Measurements from ENCODE around the gene SMYD5.

Gene SMYD5

DNA sequence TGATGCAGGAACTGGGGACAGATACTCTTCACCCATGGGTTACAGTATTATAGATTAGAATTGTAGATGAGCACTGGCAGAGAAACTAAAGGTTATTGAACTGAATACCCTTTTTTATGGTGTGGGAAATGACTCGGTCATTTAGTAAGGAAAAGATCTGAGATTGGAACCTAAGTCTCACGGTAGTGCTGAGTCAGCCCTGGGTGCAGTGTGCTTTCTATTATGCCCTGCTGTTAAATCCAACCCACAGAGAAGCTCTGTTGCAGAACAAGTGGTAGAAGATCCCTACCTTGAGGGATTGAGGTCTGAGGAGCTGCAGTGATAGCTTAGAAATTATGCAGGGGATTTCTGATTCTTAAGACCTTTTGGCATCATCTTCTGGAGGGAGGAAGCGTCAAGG, 32.8 kb downstream of the SMYD5 start:
- Histone ChIP-seq H3K4me2 (ENCODE audit: low read length) (no peak overlapping the region), H3K4me1 (ENCODE audit: control insufficient read depth, insufficient read depth, low read length) (no peaks in the 10 kb centered on the region), H3K27me3 (ENCODE audit: control insufficient read depth, insufficient read depth, low read length) (no peaks in the 10 kb centered on the region), H3K9ac (ENCODE audit: low read depth, low read length) (no peak overlapping the region), H3K36me3 (ENCODE audit: insufficient read depth, low read length) (peaks cover 91% of the 10 kb centered on the region), H3K4me3 (ENCODE audit: low read length) (no peak overlapping the region), H3K9me3 (replicated peaks; ENCODE audit: low read length) (no peaks in the 10 kb centered on the region)

DNA sequence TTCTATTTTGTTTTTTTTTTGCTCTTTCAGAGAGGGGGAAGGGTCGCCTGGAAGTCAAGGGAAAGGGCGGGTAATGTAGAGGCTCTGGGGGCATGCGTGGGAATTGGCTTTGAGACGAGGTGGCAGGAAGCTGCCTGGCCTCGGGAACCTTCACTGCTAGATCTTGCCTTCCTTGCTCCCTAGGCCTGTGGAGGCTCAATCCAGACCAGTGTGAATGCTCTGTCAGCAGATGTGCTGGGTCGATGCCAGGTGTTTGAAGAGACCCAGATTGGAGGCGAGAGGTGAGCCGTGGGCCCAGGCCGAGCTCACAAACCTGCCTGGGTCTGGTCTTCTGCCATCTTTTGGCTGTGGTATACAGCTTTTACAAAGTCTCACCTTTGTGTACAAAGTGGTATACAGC, 35.6 kb downstream of the SMYD5 start:
- Histone ChIP-seq H3K36me3 (ENCODE audit: insufficient read depth, low read length) (peaks cover 94% of the 10 kb centered on the region), H3K27me3 (ENCODE audit: control insufficient read depth, insufficient read depth, low read length) (no peaks in the 10 kb centered on the region), H3K9me3 (replicated peaks; ENCODE audit: low read length) (no peaks in the 10 kb centered on the region), H3K9ac (ENCODE audit: low read depth, low read length) (no peak overlapping the region), H3K4me1 (ENCODE audit: control insufficient read depth, insufficient read depth, low read length) (no peaks in the 10 kb centered on the region), H3K4me2 (ENCODE audit: low read length) (no peak overlapping the region), H3K4me3 (ENCODE audit: low read length) (no peak overlapping the region)

DNA sequence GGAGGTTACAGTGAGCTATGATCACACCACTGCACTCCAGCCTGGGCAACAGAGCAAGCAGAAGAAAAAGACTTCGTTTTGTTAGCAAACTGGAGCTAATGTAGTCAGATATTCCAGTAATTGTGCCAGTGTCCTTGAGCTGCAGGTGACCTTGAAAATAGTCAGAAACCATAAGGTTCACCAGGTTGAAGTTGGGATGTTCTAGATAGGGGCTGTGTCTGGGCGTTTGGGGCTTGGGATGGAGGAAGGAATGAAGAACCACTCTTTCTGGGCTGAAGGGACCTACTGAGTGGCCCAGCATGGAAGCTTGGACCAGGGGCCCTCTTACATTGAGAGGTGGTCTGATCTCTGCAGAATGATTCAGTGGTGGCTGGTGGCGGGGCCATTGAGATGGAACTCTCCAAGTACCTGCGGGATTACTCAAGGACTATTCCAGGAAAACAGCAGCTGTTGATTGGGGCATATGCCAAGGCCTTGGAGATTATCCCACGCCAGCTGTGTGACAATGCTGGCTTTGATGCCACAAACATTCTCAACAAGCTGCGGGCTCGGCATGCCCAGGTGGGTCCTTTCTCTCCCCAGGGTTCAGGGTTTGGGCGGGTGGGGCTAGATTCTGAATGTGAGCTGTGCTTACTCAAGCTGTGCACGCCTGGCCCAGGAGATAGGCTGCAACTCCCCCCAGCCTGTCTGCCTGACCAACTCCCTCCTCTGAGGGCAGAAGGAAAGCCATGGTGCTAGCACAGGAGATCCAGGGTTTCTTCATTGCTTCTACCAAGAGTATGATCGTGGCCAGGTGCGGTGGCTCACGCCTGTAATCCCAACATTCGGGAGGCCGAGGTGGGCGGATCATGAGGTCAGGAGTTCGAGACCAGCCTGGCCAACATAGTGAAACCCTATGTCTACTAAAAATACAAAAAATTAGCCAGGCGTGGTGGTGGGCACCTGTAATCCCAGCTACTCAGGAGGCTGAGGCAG, 37.1 kb downstream of the SMYD5 start:
- Histone ChIP-seq H3K9me3 (replicated peaks; ENCODE audit: low read length) (no peaks in the 10 kb centered on the region), H3K4me2 (ENCODE audit: low read length) (no peak overlapping the region), H3K27me3 (ENCODE audit: control insufficient read depth, insufficient read depth, low read length) (no peaks in the 10 kb centered on the region), H3K4me3 (ENCODE audit: low read length) (no peak overlapping the region), H3K9ac (ENCODE audit: low read depth, low read length) (no peak overlapping the region), H3K36me3 (ENCODE audit: insufficient read depth, low read length) (peaks cover 83% of the 10 kb centered on the region), H3K4me1 (ENCODE audit: control insufficient read depth, insufficient read depth, low read length) (no peaks in the 10 kb centered on the region)

DNA sequence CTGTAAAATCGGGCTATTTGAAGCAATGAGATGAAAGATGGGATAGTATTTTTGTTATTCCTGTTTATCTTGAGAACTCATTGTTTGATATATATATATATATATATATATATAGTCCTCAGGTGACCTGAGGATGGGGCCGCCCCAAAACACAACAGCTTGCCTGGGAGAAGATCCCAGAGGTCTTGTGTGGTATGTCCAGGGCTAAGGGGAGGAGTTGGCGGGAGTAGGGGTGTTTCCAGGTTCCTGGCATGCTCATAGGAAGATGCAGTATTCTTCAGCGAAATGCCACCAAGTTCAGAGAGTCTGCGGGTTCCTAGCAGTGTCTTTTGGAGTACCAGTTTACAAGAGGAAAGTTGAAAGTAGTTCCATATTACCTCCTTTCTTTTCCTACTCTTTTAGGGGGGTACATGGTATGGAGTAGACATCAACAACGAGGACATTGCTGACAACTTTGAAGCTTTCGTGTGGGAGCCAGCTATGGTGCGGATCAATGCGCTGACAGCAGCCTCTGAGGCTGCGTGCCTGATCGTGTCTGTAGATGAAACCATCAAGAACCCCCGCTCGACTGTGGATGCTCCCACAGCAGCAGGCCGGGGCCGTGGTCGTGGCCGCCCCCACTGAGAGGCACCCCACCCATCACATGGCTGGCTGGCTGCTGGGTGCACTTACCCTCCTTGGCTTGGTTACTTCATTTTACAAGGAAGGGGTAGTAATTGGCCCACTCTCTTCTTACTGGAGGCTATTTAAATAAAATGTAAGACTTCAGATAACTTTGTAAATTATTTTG, 38.4 kb downstream of the SMYD5 start:
- Histone ChIP-seq H3K4me1 (ENCODE audit: control insufficient read depth, insufficient read depth, low read length) (no peaks in the 10 kb centered on the region), H3K36me3 (ENCODE audit: insufficient read depth, low read length) (peaks cover 71% of the 10 kb centered on the region), H3K4me3 (ENCODE audit: low read length) (no peak overlapping the region), H3K9ac (ENCODE audit: low read depth, low read length) (no peak overlapping the region), H3K9me3 (replicated peaks; ENCODE audit: low read length) (no peaks in the 10 kb centered on the region), H3K27me3 (ENCODE audit: control insufficient read depth, insufficient read depth, low read length) (no peaks in the 10 kb centered on the region), H3K4me2 (ENCODE audit: low read length) (no peak overlapping the region)

DNA sequence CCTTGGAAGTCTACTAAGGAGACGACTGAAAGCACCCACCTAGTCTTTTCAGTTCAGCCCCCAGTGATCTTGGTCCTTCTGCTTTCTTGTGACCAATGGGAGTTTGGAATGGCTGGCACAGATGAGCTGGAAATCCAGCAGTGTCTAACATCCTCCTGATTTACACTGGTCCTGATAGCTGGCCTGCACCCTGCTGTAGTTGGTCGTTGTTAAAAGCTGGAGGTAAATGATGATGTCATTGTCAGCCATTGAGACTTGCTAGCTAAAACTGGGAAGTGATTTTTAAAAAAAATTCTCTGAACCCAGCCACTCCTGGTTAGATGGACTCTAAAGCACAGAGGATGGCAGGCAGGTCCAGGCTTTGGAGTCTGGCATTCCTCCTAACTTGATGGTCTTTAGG, 39.4 kb downstream of the SMYD5 start:
- H3K4me1 ChIP-seq (ENCODE audit: control insufficient read depth, insufficient read depth, low read length): no peaks in the 10 kb centered on the region
- H3K9ac ChIP-seq (ENCODE audit: low read depth, low read length): no peak overlapping the region
- H3K4me2 ChIP-seq (ENCODE audit: low read length): no peak overlapping the region
- H3K4me3 ChIP-seq (ENCODE audit: low read length): no peak overlapping the region
- no peaks in the 10 kb centered on the region for H3K9me3 ChIP-seq (replicated peaks; ENCODE audit: low read length)
- no peaks in the 10 kb centered on the region for H3K27me3 ChIP-seq (ENCODE audit: control insufficient read depth, insufficient read depth, low read length)
- H3K36me3 ChIP-seq (ENCODE audit: insufficient read depth, low read length): peaks cover 62% of the 10 kb centered on the region

DNA sequence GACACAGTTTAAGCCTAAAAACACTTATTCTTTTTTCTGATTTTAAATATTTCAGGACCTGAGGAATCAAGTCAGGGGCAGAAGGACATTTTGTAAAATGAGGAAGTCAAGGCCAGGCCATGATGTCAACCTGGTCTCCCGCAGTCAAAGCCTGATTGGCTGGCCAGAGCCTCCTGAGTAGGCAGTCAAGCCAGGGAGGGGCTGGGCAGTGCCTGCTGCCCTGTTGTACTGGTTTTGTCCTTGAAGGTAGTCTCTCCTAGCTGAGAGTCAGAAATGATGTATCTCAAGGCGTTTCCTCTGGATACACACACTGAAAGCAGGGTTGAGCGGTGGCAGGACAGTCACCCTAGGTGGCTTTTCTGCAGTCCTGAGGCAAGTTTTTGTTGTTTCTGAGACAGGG, 39.9 kb downstream of the SMYD5 start:
- Histone ChIP-seq H3K4me2 (ENCODE audit: low read length) (no peak overlapping the region), H3K27me3 (ENCODE audit: control insufficient read depth, insufficient read depth, low read length) (no peaks in the 10 kb centered on the region)

DNA sequence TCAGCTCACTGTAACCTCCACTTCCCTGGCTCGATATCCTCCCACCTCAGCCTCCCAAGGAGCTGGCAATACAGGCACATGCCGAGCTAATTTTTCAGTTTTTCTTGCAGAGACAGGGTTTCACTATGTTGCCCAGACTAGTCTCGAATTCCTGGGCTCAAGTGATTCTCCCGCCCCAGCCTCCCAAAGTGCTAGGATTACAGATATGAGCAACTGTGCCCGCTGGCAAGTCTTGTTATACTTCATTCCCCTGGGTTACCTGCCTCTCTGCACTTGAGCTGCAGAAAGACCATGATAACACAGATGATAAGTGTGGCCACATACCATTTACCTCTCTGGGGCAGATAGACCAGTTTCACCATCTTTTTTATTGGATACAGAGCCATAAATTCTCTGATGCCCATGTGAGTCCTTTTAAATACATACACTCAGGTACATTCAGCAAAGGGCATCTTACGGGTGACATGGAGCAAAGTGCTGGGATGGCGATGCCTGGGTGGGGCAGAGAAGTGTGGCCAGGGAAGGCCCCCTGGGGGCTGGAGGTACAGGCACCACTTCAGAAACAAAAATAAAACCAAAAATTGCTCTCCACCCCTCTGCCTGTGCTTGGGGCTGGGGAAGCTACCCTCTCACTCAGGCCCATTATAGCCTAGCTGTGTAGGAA, 40.4 kb downstream of the SMYD5 start:
- Histone ChIP-seq H3K4me2 (ENCODE audit: low read length) (no peak overlapping the region), H3K4me1 (ENCODE audit: control insufficient read depth, insufficient read depth, low read length) (no peaks in the 10 kb centered on the region), H3K4me3 (ENCODE audit: low read length) (no peak overlapping the region), H3K9ac (ENCODE audit: low read depth, low read length) (no peak overlapping the region), H3K36me3 (ENCODE audit: insufficient read depth, low read length) (peaks cover 51% of the 10 kb centered on the region), H3K27me3 (ENCODE audit: control insufficient read depth, insufficient read depth, low read length) (no peaks in the 10 kb centered on the region), H3K9me3 (replicated peaks; ENCODE audit: low read length) (no peaks in the 10 kb centered on the region)

More for the DNA sequence above, 39.9 kb downstream of the SMYD5 start:
- no peaks in the 10 kb centered on the region for H3K4me1 ChIP-seq (ENCODE audit: control insufficient read depth, insufficient read depth, low read length)
- no peak overlapping the region for H3K9ac ChIP-seq (ENCODE audit: low read depth, low read length)
- no peak overlapping the region for H3K4me3 ChIP-seq (ENCODE audit: low read length)
- H3K36me3 ChIP-seq (ENCODE audit: insufficient read depth, low read length): peaks cover 57% of the 10 kb centered on the region
- no peaks in the 10 kb centered on the region for H3K9me3 ChIP-seq (replicated peaks; ENCODE audit: low read length)

DNA sequence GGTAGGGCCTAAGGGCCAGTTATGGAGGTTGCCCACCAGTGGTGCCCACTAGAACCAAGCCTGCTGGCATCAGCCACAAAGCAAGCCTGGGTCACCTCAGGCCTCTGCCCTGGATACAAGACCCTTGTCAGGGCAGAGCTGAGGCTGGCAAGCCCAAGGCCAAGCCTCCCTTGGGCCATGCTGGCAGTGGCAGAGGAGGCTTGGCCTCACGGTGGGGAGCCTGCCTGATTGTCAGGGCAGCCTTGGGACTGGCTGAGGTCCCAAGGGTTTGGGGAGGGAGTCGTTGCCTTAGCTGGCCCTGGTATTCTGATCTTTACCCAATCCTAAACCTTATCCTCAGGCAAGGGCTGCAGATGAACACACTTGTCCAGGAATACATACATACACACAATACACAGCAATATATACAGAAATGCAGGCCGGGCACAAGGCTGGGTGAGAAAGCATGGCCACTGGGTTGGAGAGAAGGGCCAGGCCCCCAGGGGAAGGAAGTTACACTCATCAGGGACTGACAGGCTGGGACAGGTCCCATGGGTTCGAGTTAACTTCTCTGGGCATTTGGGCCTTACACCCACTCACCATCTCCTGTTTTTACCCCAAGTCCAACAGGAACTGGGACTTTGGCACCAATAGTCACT, 41.1 kb downstream of the SMYD5 start:
- no peaks in the 10 kb centered on the region for H3K27me3 ChIP-seq (ENCODE audit: control insufficient read depth, insufficient read depth, low read length)
- H3K36me3 ChIP-seq (ENCODE audit: insufficient read depth, low read length): peaks cover 44% of the 10 kb centered on the region
- H3K9ac ChIP-seq (ENCODE audit: low read depth, low read length): no peak overlapping the region
- H3K4me3 ChIP-seq (ENCODE audit: low read length): no peak overlapping the region
- no peaks in the 10 kb centered on the region for H3K4me1 ChIP-seq (ENCODE audit: control insufficient read depth, insufficient read depth, low read length)
- H3K4me2 ChIP-seq (ENCODE audit: low read length): no peak overlapping the region
- no peaks in the 10 kb centered on the region for H3K9me3 ChIP-seq (replicated peaks; ENCODE audit: low read length)

DNA sequence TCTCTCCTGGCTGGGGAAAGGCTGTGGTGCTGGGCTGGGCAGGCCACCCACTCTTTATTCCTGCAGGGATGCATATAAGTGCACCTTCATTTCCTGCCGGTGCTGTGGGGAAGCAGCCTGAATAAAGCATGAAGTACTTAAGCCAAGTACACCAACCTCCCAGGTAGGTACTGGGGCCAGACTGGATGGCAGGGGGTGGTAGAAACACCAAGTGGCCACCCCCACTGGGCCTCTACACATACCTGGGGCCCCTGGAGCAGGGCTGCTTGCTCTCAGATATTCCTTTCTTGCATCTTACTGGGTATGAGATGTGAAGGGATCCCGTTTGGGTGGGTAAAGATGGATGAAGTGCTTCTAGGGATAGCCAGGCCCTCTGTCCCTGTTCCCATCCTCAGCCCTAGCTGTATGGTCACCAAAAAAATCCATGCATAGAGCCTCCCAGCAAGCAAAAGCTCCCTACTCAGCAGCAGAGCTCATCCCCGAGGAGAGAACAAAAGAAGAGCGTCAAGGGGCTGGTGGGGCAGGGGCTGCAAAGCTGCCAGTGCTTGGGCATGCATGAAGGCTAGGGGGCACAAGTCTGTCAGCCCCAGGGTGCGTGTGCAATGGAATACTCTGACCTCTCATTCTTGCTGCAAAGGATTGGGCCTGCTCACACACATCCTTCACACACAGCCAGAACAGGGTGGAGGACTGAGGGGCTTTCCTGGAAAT, 42.0 kb downstream of the SMYD5 start:
- peaks cover 35% of the 10 kb centered on the region for H3K36me3 ChIP-seq (ENCODE audit: insufficient read depth, low read length)
- H3K9ac ChIP-seq (ENCODE audit: low read depth, low read length): no peak overlapping the region
- H3K9me3 ChIP-seq (replicated peaks; ENCODE audit: low read length): no peaks in the 10 kb centered on the region
- H3K4me2 ChIP-seq (ENCODE audit: low read length): no peak overlapping the region
- no peak overlapping the region for H3K4me3 ChIP-seq (ENCODE audit: low read length)
- H3K27me3 ChIP-seq (ENCODE audit: control insufficient read depth, insufficient read depth, low read length): no peaks in the 10 kb centered on the region
- H3K4me1 ChIP-seq (ENCODE audit: control insufficient read depth, insufficient read depth, low read length): no peaks in the 10 kb centered on the region

DNA sequence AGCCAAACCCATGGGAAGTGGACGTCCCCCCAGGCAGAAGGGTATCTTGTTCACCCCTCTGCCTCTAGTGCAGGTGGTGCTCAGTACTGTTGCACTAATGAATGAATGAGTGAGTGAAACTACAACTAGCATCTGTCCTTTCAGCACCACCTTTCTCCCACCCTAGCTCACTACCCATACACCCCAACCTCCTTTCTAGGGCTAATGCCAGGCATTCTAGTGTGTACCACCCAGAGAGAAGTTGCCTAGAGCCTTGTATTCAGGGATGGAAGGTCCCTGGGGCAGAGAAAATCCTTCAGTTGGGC, 42.5 kb downstream of the SMYD5 start:
- Histone ChIP-seq H3K9me3 (replicated peaks; ENCODE audit: low read length) (no peaks in the 10 kb centered on the region), H3K4me2 (ENCODE audit: low read length) (no peak overlapping the region), H3K4me3 (ENCODE audit: low read length) (no peak overlapping the region), H3K4me1 (ENCODE audit: control insufficient read depth, insufficient read depth, low read length) (no peaks in the 10 kb centered on the region), H3K36me3 (ENCODE audit: insufficient read depth, low read length) (peaks cover 32% of the 10 kb centered on the region), H3K9ac (ENCODE audit: low read depth, low read length) (no peak overlapping the region), H3K27me3 (ENCODE audit: control insufficient read depth, insufficient read depth, low read length) (no peaks in the 10 kb centered on the region)

DNA sequence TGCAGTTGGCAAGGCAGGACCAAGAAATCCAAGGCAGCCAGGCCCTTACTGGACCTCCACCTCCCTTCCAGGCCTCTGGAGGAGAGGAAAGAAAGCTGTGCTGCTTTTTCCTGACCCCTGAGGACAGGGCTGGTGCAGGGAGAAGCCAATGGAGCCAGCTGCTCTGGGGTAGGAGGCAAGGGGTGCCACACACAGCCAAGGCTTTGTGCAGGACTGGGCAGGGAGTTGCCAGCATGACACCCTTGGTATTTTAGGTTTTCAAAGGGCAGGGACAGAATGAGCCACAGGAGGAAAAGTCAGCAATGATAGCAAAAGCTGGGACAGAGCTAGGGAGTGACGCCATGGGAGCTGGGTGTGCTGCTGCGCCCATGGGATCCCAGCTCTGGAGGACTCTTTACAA, 43.0 kb downstream of the SMYD5 start:
- H3K27me3 ChIP-seq (ENCODE audit: control insufficient read depth, insufficient read depth, low read length): no peaks in the 10 kb centered on the region
- no peaks in the 10 kb centered on the region for H3K4me1 ChIP-seq (ENCODE audit: control insufficient read depth, insufficient read depth, low read length)
- H3K9me3 ChIP-seq (replicated peaks; ENCODE audit: low read length): no peaks in the 10 kb centered on the region
- H3K4me3 ChIP-seq (ENCODE audit: low read length): no peak overlapping the region
- H3K9ac ChIP-seq (ENCODE audit: low read depth, low read length): no peak overlapping the region
- H3K36me3 ChIP-seq (ENCODE audit: insufficient read depth, low read length): peaks cover 27% of the 10 kb centered on the region
- H3K4me2 ChIP-seq (ENCODE audit: low read length): no peak overlapping the region

All from skeletal muscle satellite cell (primary cell).